Activated T-cell treated with anti-CD3 and anti-CD28 coated beads, Interleukin-2, amount 50 U/mL, for 1 hour (primary cell): ENCODE data around the gene GORASP2.

Source experiments
- DNase-seq: peaks from one replicate; pipeline ENCODE4 v3.0.0-alpha.2; 2020

Gene GORASP2

GRCh38 chr2:171008550-171009205 lies 79.6 kb downstream of the GORASP2 start:
- DNase-seq: no peak

- DNase-seq: no peak
Observed at GRCh38 chr2:171009386-171009785, 80.3 kb downstream of the GORASP2 start.

DNA sequence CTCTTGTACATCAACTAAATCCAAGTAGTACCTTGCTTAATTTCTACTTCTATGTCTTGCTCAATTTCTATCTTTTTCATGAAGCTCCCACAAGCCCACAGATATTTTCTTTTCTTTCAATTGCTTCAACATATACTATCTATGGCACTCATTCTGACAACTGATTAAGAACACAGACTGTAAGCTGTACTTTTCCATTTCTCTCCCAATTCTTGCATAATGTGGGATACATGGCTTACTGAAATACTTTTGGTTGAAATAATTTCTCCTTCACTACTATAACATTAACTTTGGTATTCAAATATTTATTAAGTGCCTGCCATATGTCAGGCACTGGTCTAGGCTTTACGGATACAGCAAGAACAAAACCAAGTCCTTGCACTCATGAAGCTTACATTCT lies 84.8 kb downstream of the GORASP2 start:
- DNase-seq: no peak

DNA sequence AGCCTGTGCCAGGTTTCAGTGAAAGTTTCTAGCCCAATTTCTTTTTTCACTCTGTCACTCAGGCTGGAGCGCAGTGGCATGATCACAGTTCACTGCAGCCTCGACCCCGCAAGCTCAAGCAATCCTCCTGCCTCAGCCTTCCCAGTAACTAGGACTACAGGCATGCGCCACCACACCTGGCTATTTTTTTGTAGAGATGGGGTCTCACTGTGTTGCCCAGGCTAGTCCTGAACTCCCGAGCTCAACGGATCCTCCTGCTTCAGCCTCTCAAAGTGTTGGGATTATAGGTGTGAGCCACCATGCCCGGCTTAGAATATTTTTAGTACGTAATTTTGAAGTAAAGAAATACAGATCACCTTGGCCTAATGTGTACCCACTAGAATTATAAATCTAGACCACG lies 87.1 kb downstream of the GORASP2 start:
- no peak for DNase-seq
